Colonic mucosa (tissue), 4 donors: ENCODE measurements around the gene ZNF629. TPM values are rescaled to one million over a fixed set of nuclear protein-coding genes. Genes with fewer than 3 reads are reported as not detected.
A peak's percentile ranks its signal among the peaks of the same experiment; 100 is the strongest.

Source experiments
- DNase-seq: peaks from one replicate; pipeline ENCODE4 v3.0.0-alpha.2; 2020
- H3K27ac ChIP-seq: fragments of 200-600 bp; one replicate; pipeline ENCODE4 v1.8.0; 2021
- H3K27me3 ChIP-seq: fragments of 200-600 bp; one replicate; pipeline ENCODE4 v1.8.0; 2021
- H3K36me3 ChIP-seq: fragments of 200-600 bp; one replicate; pipeline ENCODE4 v1.8.0; 2021
- H3K4me1 ChIP-seq: fragments of 200-600 bp; one replicate; pipeline ENCODE4 v1.8.0; 2021; ENCODE audit warnings: mild to moderate bottlenecking
- H3K4me3 ChIP-seq: fragments of 200-600 bp; one replicate; pipeline ENCODE4 v1.8.0; 2021
- H3K9ac ChIP-seq, 2 donors: one replicate each; pipeline ENCODE4 v1.7.0; 2013; ENCODE audit warnings: control low read depth in 2 of 2, low read depth in 2 of 2, low read length in 2 of 2
- H3K9me3 ChIP-seq: fragments of 200-600 bp; one replicate; pipeline ENCODE4 v1.8.0; 2021
- CTCF ChIP-seq: fragments of 200-600 bp; IDR thresholded peaks from one replicate; pipeline ENCODE4 v1.8.0; 2022; ENCODE audit warnings: antibody characterized with exemption, mild to moderate bottlenecking
- intact Hi-C: fragments of 100-400 bp; cut with DNase I; formaldehyde crosslinking; loops from one replicate; pipeline ENCODE4 v1.14.1; 2022
- total RNA-seq, 2 donors: library from RNA; stranded (reverse); fragmentation: NEBNext Ultra II Directional in 1 of 2; extraction: Animal tissue kit (Norgen Biotek cat#: 25700) in 1 of 2; gene quantifications; one replicate each; pipeline ENCODE4 v1.2.1, GENCODE V29; 2021
- donor health status: healthy.
- donor health status: DM: no; HTN: no; CAD: no.
- donor health status: DM: no; HTN: no; CAD: no.

The ZNF629 gene
- total RNA-seq, 2 donors from 2014 or later, result 11.8 to 15.2 TPM

GRCh38 chr16:30779596-30779995 is 7.4 kb downstream of the ZNF629 start:
- Histone ChIP-seq H3K9me3 (no peaks in the 10 kb centered on the region), H3K4me3 (no peak overlapping the region), H3K27me3 (no peaks in the 10 kb centered on the region), H3K9ac (no peak overlapping the region), H3K36me3 (peaks cover 3% of the 10 kb centered on the region), H3K27ac (no peak overlapping the region), H3K4me1 (no peaks in the 10 kb centered on the region)
- DNase-seq, result no peak
- TF ChIP-seq CTCF, result no peak
- intact Hi-C loops, result no loop called here

GRCh38 chr16:30778549-30779244 is 8.3 kb downstream of the ZNF629 start:
- H3K4me1 ChIP-seq, result no peaks in the 10 kb centered on the region
- intact Hi-C loops, result no loop called here
- H3K9me3 ChIP-seq, result no peaks in the 10 kb centered on the region
- no peak overlapping the region for H3K9ac ChIP-seq
- no peaks in the 10 kb centered on the region for H3K27me3 ChIP-seq
- no peak overlapping the region for H3K27ac ChIP-seq
- no peak overlapping the region for H3K4me3 ChIP-seq
- TF ChIP-seq CTCF, result no peak
- no peak for DNase-seq
- H3K36me3 ChIP-seq, result peaks cover 3% of the 10 kb centered on the region

GRCh38 chr16:30777591-30778297 is 9.3 kb downstream of the ZNF629 start:
- Histone ChIP-seq H3K9ac (no peak overlapping the region), H3K27ac (no peak overlapping the region), H3K27me3 (no peaks in the 10 kb centered on the region), H3K4me3 (no peak overlapping the region), H3K4me1 (no peaks in the 10 kb centered on the region), H3K9me3 (no peaks in the 10 kb centered on the region), H3K36me3 (peaks cover 3% of the 10 kb centered on the region)
- intact Hi-C loops, result no loop called here
- TF ChIP-seq CTCF, result no peak
- DNase-seq, result no peak

GRCh38 chr16:30775392-30776188 is 11.4 kb downstream of the ZNF629 start:
- Histone ChIP-seq H3K36me3 (peaks cover 7% of the 10 kb centered on the region), H3K4me1 (no peaks in the 10 kb centered on the region), H3K27me3 (no peaks in the 10 kb centered on the region), H3K9ac (peak overlapping the region; percentile 78 to 86), H3K9me3 (no peaks in the 10 kb centered on the region), H3K27ac (peak overlapping the region; percentile 70), H3K4me3 (peak overlapping the region; percentile 58)
- TF ChIP-seq CTCF, result no peak
- intact Hi-C loops, result no loop called here
- peak; percentile 91 for DNase-seq

- intact Hi-C loops, result no loop called here
- DNase-seq, result no peak
- no peaks in the 10 kb centered on the region for H3K9me3 ChIP-seq
- peaks cover 7% of the 10 kb centered on the region for H3K36me3 ChIP-seq
- TF ChIP-seq CTCF, result no peak
- H3K27me3 ChIP-seq, result no peaks in the 10 kb centered on the region
- peak overlapping the region; percentile 58 for H3K4me3 ChIP-seq
- no peaks in the 10 kb centered on the region for H3K4me1 ChIP-seq
- peak overlapping the region; percentile 70 for H3K27ac ChIP-seq
- peak overlapping the region; percentile 50 to 78 for H3K9ac ChIP-seq
Measured at GRCh38 chr16:30775131-30775391, 11.9 kb downstream of the ZNF629 start.
